HEK293T (cell line): ENCODE data around the gene WDR62.
A peak's percentile ranks its signal among the peaks of the same experiment; 100 is the strongest.

Experiments used
- CTCF ChIA-PET: fragments of 350-600 bp; formaldehyde crosslinking; extraction: SDS; loops from one replicate; lab custom pipeline; 2021; ENCODE audit warnings: antibody characterized with exemption, inconsistent platforms; lab: Yijun Ruan, JAX
- POLR2A ChIA-PET: fragments of 350-600 bp; formaldehyde crosslinking; extraction: SDS; loops from one replicate; lab custom pipeline; 2020; ENCODE audit warnings: antibody characterized with exemption, inconsistent platforms; lab: Yijun Ruan, JAX
- DNase-seq: peaks from one replicate; pipeline ENCODE4 v3.0.0; 2012; ENCODE audit warnings: mixed read lengths; ENCODE audit errors: extremely low spot score
- ARNT ChIP-seq: fragments of 450-650 bp; IDR thresholded peaks from 2 replicates; pipeline ENCODE4 v1.6.1; 2017; ENCODE audit warnings: mild to moderate bottlenecking
- BHLHE40 ChIP-seq: fragments of 450-650 bp; IDR thresholded peaks from 2 replicates; pipeline ENCODE4 v1.6.1; 2016; ENCODE audit warnings: mild to moderate bottlenecking, moderate library complexity, borderline replicate concordance
- CTBP1 ChIP-seq: fragments of 450-650 bp; IDR thresholded peaks from 2 replicates; pipeline ENCODE4 v1.6.1; 2016; ENCODE audit warnings: borderline replicate concordance
- ELF4 ChIP-seq: fragments of 450-650 bp; IDR thresholded peaks from 2 replicates; pipeline ENCODE4 v1.6.1; 2017; ENCODE audit warnings: antibody characterized with exemption
- FOXA1 ChIP-seq: fragments of 450-650 bp; IDR thresholded peaks from 2 replicates; pipeline ENCODE4 v1.6.1; 2016; ENCODE audit warnings: mild to moderate bottlenecking
- FOXK2 ChIP-seq: fragments of 450-650 bp; IDR thresholded peaks from 2 replicates; pipeline ENCODE4 v1.6.1; 2016; ENCODE audit warnings: mild to moderate bottlenecking
- FOXM1 ChIP-seq: fragments of 450-650 bp; IDR thresholded peaks from 2 replicates; pipeline ENCODE4 v1.6.1; 2017; ENCODE audit warnings: mild to moderate bottlenecking, borderline replicate concordance
- HDGF ChIP-seq: fragments of 450-650 bp; IDR thresholded peaks from 2 replicates; pipeline ENCODE4 v1.6.1; 2017; ENCODE audit warnings: antibody characterized with exemption, borderline replicate concordance
- L3MBTL2 ChIP-seq: fragments of 450-650 bp; conservative IDR thresholded peaks from 2 replicates; pipeline ENCODE4 v1.6.1; 2016; ENCODE audit warnings: mild to moderate bottlenecking
- LEF1 ChIP-seq: fragments of 450-650 bp; IDR thresholded peaks from 2 replicates; pipeline ENCODE4 v1.6.1; 2017; ENCODE audit warnings: mild to moderate bottlenecking, borderline replicate concordance
- NFRKB ChIP-seq: fragments of 450-650 bp; IDR thresholded peaks from 2 replicates; pipeline ENCODE4 v1.6.1; 2016; ENCODE audit warnings: mild to moderate bottlenecking, moderate library complexity
- SP1 ChIP-seq: fragments of 450-650 bp; IDR thresholded peaks from 2 replicates; pipeline ENCODE4 v1.6.1; 2017
- SUZ12 ChIP-seq: fragments of 450-650 bp; IDR thresholded peaks from 2 replicates; pipeline ENCODE4 v1.6.1; 2016; ENCODE audit warnings: mild to moderate bottlenecking
- TARDBP ChIP-seq: fragments of 450-650 bp; IDR thresholded peaks from 2 replicates; pipeline ENCODE4 v1.6.1; 2016
- ZNF384 ChIP-seq: fragments of 450-650 bp; IDR thresholded peaks from 2 replicates; pipeline ENCODE4 v1.6.1; 2016
- TF ChIP-seq, protein P1 (sequence below): fragments of 450-650 bp; IDR thresholded peaks from 2 replicates; pipeline ENCODE4 v1.6.1; 2016

The WDR62 gene

DNA sequence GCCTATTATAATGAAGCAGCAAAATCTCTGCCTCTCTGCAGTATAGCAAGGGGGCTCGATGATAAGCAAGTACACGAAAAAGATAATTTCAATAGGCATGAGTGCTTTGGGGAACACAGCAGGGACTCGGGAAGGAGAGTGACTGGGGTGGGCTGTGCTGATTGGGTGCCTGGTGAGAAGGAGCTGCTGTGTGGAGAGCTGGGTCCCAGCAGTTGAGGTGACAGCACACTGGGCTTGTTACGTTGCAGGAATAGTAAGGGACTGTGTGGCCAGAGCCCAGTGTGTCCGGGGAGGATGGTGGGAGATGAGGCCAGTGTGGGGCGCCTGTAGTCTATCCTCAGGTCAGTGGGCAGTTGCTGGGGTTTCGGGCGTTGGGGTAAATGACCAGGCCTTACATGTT, 17.4 kb downstream of the WDR62 start:
- POLR2A ChIA-PET = no interaction called here
- TF ChIP-seq FOXA1 (no peak), L3MBTL2 (no peak), BHLHE40 (no peak), SUZ12 (no peak), LEF1 (no peak), SP1 (no peak), ARNT (no peak), FOXK2 (no peak), NFRKB (no peak), HDGF (no peak), TARDBP (no peak), ZNF384 (no peak)
- TF ChIP-seq, protein P1, sequence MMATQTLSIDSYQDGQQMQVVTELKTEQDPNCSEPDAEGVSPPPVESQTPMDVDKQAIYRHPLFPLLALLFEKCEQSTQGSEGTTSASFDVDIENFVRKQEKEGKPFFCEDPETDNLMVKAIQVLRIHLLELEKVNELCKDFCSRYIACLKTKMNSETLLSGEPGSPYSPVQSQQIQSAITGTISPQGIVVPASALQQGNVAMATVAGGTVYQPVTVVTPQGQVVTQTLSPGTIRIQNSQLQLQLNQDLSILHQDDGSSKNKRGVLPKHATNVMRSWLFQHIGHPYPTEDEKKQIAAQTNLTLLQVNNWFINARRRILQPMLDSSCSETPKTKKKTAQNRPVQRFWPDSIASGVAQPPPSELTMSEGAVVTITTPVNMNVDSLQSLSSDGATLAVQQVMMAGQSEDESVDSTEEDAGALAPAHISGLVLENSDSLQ = no peak
- CTCF ChIA-PET = no interaction called here
- DNase-seq = no peak

DNA sequence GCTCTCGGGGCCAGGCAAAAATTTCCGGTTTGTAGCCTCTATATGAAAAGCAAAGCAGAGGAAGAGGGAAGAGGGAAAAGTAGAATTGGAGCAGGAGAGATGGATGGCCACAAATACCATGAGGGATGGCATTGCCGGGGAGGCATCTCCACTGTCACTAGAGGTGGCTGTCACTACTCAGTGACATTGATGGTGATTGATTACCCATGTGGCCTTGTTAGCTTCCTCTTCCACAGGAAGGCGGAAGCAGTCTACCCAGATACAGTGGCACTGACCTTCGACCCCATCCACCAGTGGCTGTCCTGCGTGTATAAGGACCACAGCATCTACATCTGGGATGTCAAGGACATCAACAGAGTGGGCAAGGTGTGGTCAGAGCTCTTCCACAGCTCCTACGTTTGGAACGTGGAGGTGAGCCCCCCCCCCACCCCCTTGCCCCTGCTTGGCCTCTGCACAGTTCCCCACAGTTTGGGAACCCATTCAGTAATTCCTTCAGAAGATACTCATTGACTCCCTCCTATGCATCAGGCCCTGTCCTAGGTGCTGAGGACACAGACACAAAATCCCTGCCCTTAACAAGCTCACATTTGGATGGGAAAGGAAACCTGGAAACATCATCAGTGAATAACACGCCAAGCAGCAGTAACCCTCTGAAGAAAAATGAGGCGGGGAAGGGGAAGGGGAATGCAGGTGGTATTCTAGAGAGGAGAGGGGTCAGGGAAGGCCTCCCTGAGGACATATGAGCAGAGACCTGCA, 18.6 kb downstream of the WDR62 start:
- TF ChIP-seq, protein P1 = peak; percentile 63; the same call in 1 of the 2 replicates
- no peak for TF ChIP-seq ARNT
- ChIA-PET POLR2A (no interaction called here), CTCF (no interaction called here)
- no peak for DNase-seq

DNA sequence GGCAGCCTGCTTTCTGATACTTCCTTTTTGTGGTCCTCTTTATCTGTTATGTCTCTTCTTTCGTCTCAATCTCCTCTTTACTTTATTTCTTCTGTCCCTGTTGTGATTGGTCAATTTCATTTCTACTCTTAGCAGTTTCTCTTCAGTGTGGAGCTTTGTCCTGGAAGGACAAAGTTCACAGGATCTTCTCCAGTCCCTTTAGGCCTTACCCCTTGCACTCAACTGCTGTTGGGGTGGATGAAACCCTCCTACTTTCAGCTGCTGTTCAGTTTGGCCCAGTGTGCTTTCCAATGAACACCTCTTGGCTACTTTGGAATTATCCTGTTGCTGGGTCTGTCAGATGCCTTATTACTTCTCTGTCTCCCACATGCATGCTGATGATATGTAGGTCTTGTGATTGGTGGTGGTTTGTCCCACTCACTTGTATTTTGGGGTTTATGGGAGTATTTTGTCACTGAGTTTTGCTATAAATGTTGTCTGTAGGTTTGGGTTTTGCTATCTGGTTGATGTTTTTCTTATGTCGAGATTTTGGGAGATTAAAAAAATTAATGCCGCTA, 24.8 kb downstream of the WDR62 start:
- no peak for TF ChIP-seq FOXK2
- TF ChIP-seq L3MBTL2 = no peak
- no peak for TF ChIP-seq ELF4
- TF ChIP-seq LEF1 = no peak
- TF ChIP-seq, protein P1 = no peak
- TF ChIP-seq HDGF = no peak
- TF ChIP-seq NFRKB = no peak
- TF ChIP-seq TARDBP = no peak
- no peak for TF ChIP-seq ARNT
- no peak for TF ChIP-seq CTBP1
- TF ChIP-seq ZNF384 = no peak
- TF ChIP-seq BHLHE40 = no peak
- TF ChIP-seq SP1 = no peak
- no peak for TF ChIP-seq FOXM1
- POLR2A ChIA-PET = no interaction called here
- CTCF ChIA-PET = no interaction called here
- DNase-seq = no peak

DNA sequence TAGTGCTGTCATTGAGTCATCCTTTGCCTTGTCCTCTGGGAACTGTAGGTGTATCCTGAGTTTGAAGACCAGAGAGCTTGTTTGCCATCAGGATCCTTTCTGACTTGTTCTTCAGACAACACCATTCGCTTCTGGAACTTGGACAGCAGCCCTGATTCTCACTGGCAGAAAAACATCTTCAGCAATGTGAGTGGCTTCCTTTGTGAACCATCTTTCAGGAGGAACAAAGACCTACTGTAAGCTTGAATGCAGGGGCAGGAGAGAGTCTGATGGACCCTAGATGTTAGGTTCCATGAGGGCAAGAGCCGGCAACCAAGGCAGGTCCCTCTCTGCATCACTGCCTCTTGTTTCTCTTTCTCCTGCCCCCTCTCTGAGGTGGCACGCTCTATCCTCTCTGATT, 26.7 kb downstream of the WDR62 start:
- CTCF ChIA-PET = no interaction called here
- POLR2A ChIA-PET = no interaction called here
- TF ChIP-seq ARNT (no peak), TARDBP (no peak), BHLHE40 (no peak), LEF1 (no peak), L3MBTL2 (no peak), ZNF384 (no peak), FOXK2 (no peak), SP1 (no peak)
- DNase-seq = no peak

DNA sequence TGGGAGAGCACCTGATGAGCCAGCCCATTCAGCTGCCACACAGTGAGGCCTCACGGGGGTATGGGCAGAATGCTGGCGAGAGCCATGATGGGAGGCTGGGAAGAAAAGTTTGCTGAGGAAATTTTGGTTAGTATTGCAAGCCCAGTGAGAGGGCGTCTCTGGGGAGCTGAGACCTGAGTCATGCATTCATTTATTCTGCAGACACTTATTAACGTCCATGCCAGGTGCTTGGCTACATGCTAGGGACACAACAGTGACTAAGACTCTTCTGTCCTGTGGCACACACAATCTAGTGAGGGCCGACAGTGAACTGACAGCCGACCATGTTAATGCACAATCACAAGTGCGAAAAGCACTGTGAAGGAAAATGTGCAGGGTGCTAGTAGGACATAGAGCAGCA, 27.2 kb downstream of the WDR62 start:
- no peak for TF ChIP-seq LEF1
- POLR2A ChIA-PET = no interaction called here
- DNase-seq = no peak
- CTCF ChIA-PET = no interaction called here

DNA sequence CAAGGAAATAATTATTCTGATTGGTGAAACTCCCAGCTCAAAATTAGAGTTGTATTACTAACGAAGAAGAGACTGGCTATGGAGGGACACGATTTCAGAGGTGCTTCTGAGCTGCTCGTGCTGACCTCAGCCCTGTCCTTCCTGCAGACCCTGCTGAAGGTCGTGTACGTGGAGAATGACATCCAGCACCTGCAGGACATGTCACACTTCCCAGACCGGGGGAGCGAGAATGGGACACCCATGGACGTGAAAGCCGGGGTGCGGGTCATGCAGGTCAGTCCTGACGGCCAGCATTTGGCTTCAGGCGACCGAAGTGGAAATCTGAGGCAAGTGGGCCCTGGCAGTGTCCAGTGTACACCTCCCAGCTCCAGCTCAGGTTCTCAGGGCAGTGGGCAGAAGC, 28.2 kb downstream of the WDR62 start:
- ChIA-PET POLR2A (no interaction called here), CTCF (no interaction called here)
- TF ChIP-seq SUZ12 (no peak), LEF1 (no peak)
- no peak for DNase-seq

DNA sequence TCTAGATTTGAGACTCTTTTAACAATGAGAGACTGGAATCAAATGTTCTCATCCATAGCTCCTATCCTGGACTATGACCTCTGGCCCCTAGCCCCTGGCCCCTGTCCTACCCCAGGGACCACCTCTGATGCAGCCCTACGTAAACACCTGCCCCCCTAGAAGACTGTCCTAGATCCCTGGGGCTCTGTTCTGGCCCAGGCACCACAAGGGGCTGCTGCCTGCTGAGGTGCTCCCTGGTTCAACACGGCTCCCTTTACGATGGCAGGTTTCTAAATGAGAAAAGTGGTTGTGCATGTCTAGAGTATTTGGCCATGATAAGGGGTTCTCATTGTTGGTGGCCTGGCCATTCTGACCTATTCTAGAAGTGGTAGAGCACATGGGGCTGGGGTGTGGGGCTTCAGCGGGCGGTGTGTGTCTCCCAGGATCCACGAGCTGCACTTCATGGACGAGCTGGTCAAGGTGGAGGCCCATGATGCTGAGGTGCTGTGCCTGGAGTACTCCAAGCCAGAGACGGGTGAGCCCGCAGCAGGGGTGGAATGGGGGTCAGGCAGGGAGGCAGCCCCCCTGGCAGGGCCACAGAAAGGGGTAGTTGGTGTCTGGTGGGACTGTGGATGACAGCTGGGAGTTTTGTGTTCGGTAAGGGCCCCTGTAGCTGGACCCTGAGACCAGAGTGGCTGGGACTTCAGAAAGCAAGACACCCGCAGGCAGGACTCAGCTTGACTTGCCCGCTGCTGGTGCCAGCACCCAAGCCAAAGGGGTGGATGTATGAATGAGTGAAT, 29.7 kb downstream of the WDR62 start:
- CTCF ChIA-PET = no interaction called here
- POLR2A ChIA-PET = no interaction called here
- no peak for DNase-seq
- no peak for TF ChIP-seq FOXM1
- TF ChIP-seq, protein P1 = no peak
- TF ChIP-seq LEF1 = no peak
- TF ChIP-seq FOXA1 = no peak
- no peak for TF ChIP-seq CTBP1
- TF ChIP-seq ARNT = no peak
- TF ChIP-seq FOXK2 = no peak
- no peak for TF ChIP-seq NFRKB
